Daoy (cell line): Measurements from ENCODE around the gene GYS1. TPM values are rescaled to one million over a fixed set of nuclear protein-coding genes. Genes with fewer than 3 reads are reported as not detected.
"Not testable (repeated sequence)": the region's sequence is repeated elsewhere in the genome, so short reads cannot be mapped to it uniquely, and the experiment has no call there.

Experiments
- DNase-seq: peaks from one replicate; pipeline ENCODE4 v3.0.0-alpha.2; 2015; ENCODE audit warnings: low read depth
- total RNA-seq: library from RNA; depleted of rRNA; stranded (reverse); fragments of >200 nt; shearing (Covaris generic); gene quantifications from 2 replicates; pipeline ENCODE4 v1.2.3, GENCODE V29; 2014; rRNA removed

Gene GYS1
- total RNA-seq, 1 experiment from 2014 or later, result 36.8 TPM

GRCh38 chr19:48943081-48943480 is 50.0 kb downstream of the GYS1 start:
- no peak for DNase-seq

- DNase-seq, result no peak
Observed at GRCh38 chr19:48940902-48941301, 52.2 kb downstream of the GYS1 start.

DNA sequence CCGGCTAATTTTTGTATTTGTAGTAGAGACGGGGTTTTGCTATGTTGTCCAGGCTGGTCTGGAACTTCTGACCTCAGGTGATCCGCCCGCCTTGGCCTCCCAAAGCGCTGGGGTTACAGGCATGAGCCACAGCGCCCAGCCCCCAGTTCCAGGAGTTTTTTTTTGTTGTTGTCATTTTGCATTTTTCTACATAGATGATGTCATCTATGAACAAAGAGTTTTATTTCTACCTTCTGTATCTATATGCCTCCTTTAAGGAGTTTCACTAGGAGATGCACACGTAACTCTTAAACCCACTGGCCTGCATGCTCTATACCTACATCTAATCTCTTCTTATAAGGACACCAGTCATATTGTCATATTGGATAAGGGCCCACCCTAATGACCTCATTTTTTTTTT is 54.9 kb downstream of the GYS1 start:
- DNase-seq, result no peak

DNA sequence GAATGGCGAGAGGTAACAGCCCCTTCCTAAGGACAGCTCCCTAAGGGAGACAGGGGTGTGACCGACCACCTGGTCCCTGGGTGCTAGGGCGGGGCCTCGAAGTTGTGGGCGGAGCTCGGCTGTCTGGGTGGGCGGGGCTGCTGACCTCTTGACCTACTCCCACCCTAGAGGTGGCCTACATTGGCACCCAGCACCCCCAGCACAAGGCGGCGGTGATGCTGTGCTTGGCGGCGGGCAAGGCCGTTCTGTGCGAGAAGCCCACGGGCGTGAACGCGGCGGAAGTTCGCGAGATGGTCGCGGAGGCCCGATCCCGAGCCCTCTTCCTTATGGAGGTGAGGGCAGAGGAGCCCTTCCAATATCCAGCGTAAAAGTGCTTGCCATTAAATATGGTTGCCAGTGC is 57.2 kb downstream of the GYS1 start:
- DNase-seq, result no peak

DNA sequence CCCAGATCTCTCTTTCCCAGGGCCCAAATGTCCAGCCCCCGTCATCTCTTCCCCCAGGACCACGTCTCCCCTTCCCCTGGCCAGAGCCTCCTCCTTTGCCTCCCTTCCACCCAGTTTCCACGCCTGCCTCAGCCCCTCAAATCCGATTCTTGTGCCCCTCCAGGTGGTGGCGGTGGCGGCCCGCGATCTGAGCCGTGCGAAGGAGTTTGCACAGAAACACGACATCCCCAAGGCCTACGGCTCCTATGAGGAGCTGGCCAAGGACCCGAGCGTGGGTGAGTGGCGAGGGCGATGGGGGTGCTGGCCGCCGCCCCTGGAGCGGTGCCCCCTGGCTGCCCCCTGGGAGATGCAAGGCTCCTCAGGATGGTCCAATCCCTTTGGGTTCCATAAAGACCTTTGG is 58.3 kb downstream of the GYS1 start:
- DNase-seq, result no peak

DNA sequence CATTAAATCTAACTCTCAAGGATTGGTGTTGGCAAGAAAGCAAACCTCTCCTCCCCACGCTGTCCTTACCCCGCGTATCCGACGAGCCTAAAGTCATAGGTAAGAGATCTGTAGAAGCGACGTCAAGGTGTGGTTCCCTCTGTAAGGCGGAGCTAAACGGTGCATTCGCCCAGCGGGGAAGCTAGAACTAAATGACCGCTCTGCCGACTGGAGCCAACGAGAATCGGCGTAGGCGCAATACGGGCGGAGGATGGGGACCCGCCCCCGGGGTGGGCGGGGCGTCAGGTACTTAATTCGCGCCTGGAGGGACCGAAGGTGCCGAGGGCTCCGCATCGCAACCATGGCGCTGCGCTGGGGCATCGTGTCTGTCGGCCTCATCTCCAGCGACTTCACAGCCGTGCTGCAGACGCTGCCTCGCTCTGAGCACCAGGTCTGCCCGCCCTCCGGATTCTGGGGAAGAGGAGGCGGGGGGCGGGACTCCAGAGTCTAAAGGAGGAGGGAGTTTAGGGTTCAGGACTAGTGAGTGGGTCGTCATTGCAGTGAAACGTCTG is 59.7 kb downstream of the GYS1 start, which contains the start of gene DHDH:
Gene DHDH, plus strand, starts transcription at position 318 of the 551 bp plus-strand sequence. Its CDS starts 23 bp downstream, at position 341.
- DNase-seq, result peak; percentile 79

- no peak for DNase-seq
Observed at GRCh38 chr19:48928164-48929025, 64.7 kb downstream of the GYS1 start.

DNA sequence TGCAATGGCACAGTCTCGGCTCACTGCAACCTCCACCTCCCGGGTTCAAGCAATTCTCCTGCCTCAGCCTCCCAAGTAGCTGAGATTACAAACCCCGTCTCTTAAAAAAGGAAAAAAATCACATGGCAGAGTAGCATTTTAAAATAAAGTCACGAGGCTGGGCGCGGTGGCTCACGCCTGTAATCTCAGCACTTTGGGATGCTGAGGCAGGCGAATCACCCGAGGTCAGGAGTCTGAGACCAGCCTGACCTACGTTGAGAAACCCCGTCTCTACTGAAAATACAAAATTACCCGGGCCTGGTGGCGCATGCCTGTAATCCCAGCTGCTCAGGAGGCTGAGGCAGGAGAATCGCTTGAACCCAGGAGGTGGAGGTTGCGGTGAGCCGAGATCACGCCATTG is 65.4 kb downstream of the GYS1 start:
- DNase-seq, result not testable (repeated sequence)

- DNase-seq, result peak; percentile 93
Observed at GRCh38 chr19:48926909-48927308, 66.2 kb downstream of the GYS1 start.

- not testable (repeated sequence) for DNase-seq
Observed at GRCh38 chr19:48925890-48926289, 67.2 kb downstream of the GYS1 start.

- peak; percentile 88 for DNase-seq
Observed at GRCh38 chr19:48925240-48925843, 67.8 kb downstream of the GYS1 start.

DNA sequence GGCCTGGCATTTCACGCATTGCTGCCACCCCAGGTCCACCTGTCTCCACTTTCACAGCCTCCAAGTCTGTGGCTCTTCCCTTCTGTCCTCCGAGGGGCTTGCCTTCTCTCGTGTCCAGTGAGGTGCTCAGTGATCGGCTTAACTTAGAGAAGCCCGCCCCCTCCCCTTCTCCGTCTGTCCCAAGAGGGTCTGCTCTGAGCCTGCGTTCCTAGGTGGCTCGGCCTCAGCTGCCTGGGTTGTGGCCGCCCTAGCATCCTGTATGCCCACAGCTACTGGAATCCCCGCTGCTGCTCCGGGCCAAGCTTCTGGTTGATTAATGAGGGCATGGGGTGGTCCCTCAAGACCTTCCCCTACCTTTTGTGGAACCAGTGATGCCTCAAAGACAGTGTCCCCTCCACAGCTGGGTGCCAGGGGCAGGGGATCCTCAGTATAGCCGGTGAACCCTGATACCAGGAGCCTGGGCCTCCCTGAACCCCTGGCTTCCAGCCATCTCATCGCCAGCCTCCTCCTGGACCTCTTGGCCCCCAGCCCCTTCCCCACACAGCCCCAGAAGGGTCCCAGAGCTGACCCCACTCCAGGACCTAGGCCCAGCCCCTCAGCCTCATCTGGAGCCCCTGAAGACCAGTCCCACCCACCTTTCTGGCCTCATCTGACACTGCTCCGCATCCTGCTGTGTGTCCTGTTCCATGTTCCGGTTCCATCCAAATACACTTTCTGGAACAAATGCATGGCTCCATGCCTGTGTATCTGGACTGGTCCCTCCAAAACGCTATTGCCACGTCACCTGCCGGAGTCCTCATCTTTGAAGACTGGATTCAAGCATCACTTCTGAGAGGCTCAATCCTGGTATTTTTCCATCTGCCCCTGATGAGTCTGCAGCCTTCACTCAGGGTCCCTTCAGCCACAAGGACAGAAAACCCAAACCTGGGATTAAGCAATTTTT is 70.3 kb downstream of the GYS1 start:
- DNase-seq, result no peak

DNA sequence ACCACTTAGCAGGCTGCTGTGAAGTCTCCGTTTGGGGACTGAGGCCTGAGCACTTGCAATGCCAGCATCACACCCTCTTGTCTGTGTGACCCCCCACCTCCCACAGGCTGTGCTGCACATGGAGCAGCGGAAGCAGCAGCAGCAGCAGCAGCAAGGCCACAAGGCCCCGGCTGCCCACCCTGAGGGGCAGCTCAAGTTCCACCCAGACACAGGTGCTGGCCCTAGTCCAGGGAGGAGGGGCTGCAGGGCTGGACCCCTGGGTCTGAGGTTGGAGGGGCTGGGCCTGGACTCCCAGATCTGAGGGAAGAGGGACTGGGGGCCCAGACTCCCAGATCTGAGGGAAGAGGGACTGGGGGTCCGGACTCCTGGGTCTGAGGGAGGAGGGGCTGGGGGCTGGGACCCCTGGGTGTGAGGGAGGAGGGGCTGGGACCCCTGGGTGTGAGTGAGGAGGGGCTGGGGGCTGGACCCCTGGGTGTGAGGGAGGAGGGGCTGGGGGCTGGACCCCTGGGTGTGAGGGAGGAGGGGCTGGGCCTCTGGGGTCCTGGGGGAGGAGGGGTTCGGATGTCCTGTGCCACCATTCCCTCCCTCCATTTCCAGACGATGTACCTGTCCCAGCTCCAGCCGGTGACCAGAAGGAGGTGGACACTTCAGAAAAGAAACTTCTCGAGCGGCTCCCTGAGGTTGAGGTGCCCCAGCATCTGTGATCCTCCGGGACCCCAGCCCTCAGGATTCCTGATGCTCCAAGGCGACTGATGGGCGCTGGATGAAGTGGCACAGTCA is 71.2 kb downstream of the GYS1 start:
- DNase-seq, result no peak

GRCh38 chr19:48920949-48921348 is 72.2 kb downstream of the GYS1 start:
- no peak for DNase-seq

DNA sequence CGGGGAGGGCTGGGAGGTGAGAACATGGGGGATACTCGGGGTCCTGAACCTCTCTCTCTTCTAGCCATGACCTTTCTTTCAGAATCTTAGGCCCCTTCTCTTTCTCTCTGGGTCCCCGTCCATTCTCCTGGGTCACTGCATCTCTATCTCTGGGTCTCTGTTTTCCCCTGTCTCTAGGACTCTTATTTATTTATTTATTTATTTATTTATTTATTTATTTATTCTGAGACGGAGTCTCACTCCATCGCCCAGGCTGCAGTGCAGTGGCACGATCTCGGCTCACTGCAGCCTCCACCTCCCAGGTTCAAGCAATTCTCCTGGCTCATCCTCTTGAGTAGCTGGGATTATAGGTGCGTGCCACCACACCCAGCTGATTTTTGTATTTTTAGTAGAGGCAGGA is 73.8 kb downstream of the GYS1 start:
- not testable (repeated sequence) for DNase-seq

- DNase-seq, result peak; percentile 33
Observed at GRCh38 chr19:48918801-48919247, 74.3 kb downstream of the GYS1 start.

Other genes starting within 250 kb of the GYS1 start
- not detected in 2 replicates for gene IZUMO1, start 246.4 kb downstream of the GYS1 start, total RNA-seq
- gene FUT1, start 240.7 kb downstream of the GYS1 start, total RNA-seq, result 0.39 TPM in 1 of 2 replicates, not detected in the other
- gene FGF21, start 237.8 kb downstream of the GYS1 start, total RNA-seq, result not detected in 2 replicates
- gene BCAT2, start 182.3 kb downstream of the GYS1 start, total RNA-seq, result 29.5 and 36.7 TPM in 2 replicates
- gene HSD17B14, start 156.8 kb downstream of the GYS1 start, total RNA-seq, result 0.69 TPM in 1 of 2 replicates, not detected in the other
- 2.1 and 4.5 TPM in 2 replicates for gene PLEKHA4, start 124.7 kb downstream of the GYS1 start, total RNA-seq
- 50.7 and 56.2 TPM in 2 replicates for gene PPP1R15A, start 120.9 kb downstream of the GYS1 start, total RNA-seq
- not detected in 2 replicates for gene TULP2, start 94.6 kb downstream of the GYS1 start, total RNA-seq
- 105 and 106 TPM in 2 replicates for gene NUCB1, start 93.0 kb downstream of the GYS1 start, total RNA-seq
- not detected in 2 replicates for gene DHDH, start 59.6 kb downstream of the GYS1 start, total RNA-seq
- gene BAX, start 38.4 kb downstream of the GYS1 start, total RNA-seq, result 43.7 and 54.2 TPM in 2 replicates
- 754 and 855 TPM in 2 replicates for gene FTL, start 28.0 kb downstream of the GYS1 start, total RNA-seq
- gene RUVBL2, start 578 bp upstream of the GYS1 start, total RNA-seq, result 550 and 590 TPM in 2 replicates
- 0.60 and 4.0 TPM in 2 replicates for gene LHB, start 23.8 kb upstream of the GYS1 start, total RNA-seq
- 5.3 and 11.9 TPM in 2 replicates for gene CGB3, start 31.0 kb upstream of the GYS1 start, total RNA-seq
- 2.2 TPM in 1 of 2 replicates, not detected in the other for gene CGB2, start 38.6 kb upstream of the GYS1 start, total RNA-seq
- not detected in 2 replicates for gene CGB1, start 43.6 kb upstream of the GYS1 start, total RNA-seq
- gene CGB5, start 50.5 kb upstream of the GYS1 start, total RNA-seq, result 22.0 and 35.7 TPM in 2 replicates
- 27.8 and 31.4 TPM in 2 replicates for gene CGB8, start 55.8 kb upstream of the GYS1 start, total RNA-seq
- 4.3 and 6.8 TPM in 2 replicates for gene CGB7, start 64.4 kb upstream of the GYS1 start, total RNA-seq
- not detected in 2 replicates for gene NTF4, start 71.5 kb upstream of the GYS1 start, total RNA-seq
- not detected in 2 replicates for gene KCNA7, start 79.4 kb upstream of the GYS1 start, total RNA-seq
- 179 and 191 TPM in 2 replicates for gene SNRNP70, start 92.1 kb upstream of the GYS1 start, total RNA-seq
- gene LIN7B, start 121.1 kb upstream of the GYS1 start, total RNA-seq, result 6.7 and 7.2 TPM in 2 replicates
- gene C19orf73, start 125.8 kb upstream of the GYS1 start, total RNA-seq, result 2.3 and 2.6 TPM in 2 replicates
- gene PPFIA3, start 126.2 kb upstream of the GYS1 start, total RNA-seq, result 5.4 and 10.4 TPM in 2 replicates
- not detected in 2 replicates for gene HRC, start 162.1 kb upstream of the GYS1 start, total RNA-seq
- gene TRPM4, start 164.5 kb upstream of the GYS1 start, total RNA-seq, result 2.1 and 31.7 TPM in 2 replicates